Activated CD4-positive, alpha-beta memory T cell treated with anti-CD3 and anti-CD28 coated beads for 36 hours (primary cell): ENCODE results near the gene NISCH. TPM values are rescaled to one million over a fixed set of nuclear protein-coding genes. Genes with fewer than 3 reads are reported as not detected.

Source experiments
- CTCF ChIA-PET: fragments of 350-600 bp; sonication (Branson Sonifier 250); formaldehyde crosslinking; loops from one replicate; lab custom pipeline; 2021; ENCODE audit warnings: antibody characterized with exemption, inconsistent platforms; lab: Charles Lee
- POLR2A ChIA-PET: fragments of 350-600 bp; sonication (Branson Sonifier 250); formaldehyde crosslinking; loops from one replicate; lab custom pipeline; 2021; ENCODE audit warnings: antibody characterized with exemption; lab: Charles Lee
- DNase-seq: peaks from one replicate; pipeline ENCODE4 v3.0.0-alpha.2; 2020
- H3K27ac Mint-ChIP-seq: one replicate; pipeline ENCODE4 v1.8.0; 2021; ENCODE audit warnings: mixed read lengths
- H3K27me3 Mint-ChIP-seq: one replicate; pipeline ENCODE4 v1.8.0; 2021; ENCODE audit warnings: mixed read lengths
- H3K36me3 Mint-ChIP-seq: one replicate; pipeline ENCODE4 v1.8.0; 2021; ENCODE audit warnings: mixed read lengths
- H3K4me1 Mint-ChIP-seq: one replicate; pipeline ENCODE4 v1.8.0; 2021; ENCODE audit warnings: low read depth, mixed read lengths
- H3K4me3 Mint-ChIP-seq: one replicate; pipeline ENCODE4 v1.8.0; 2021; ENCODE audit warnings: mild to moderate bottlenecking, mixed read lengths
- H3K9me3 Mint-ChIP-seq: one replicate; pipeline ENCODE4 v1.8.0; 2021; ENCODE audit warnings: mixed read lengths
- intact Hi-C: fragments of 100-400 bp; cut with micrococcal nuclease; formaldehyde crosslinking; loops from one replicate; pipeline ENCODE4 v1.15.1; 2023
- total RNA-seq, 2 experiments: library from RNA; stranded (reverse); gene quantifications; one replicate each; pipeline ENCODE4 v1.2.3, GENCODE V29; 2021

The NISCH gene
- total RNA-seq, 2 experiments from 2014 or later, result 50.8 to 60.2 TPM

- peaks cover 2% of the 10 kb centered on the region for H3K4me1 Mint-ChIP-seq
- H3K9me3 Mint-ChIP-seq, result no peaks in the 10 kb centered on the region
- peaks cover 17% of the 10 kb centered on the region for H3K36me3 Mint-ChIP-seq
- peak overlapping the region; percentile 13 for H3K27ac Mint-ChIP-seq
- H3K4me3 Mint-ChIP-seq, result no peak overlapping the region
- H3K27me3 Mint-ChIP-seq, result no peaks in the 10 kb centered on the region
- POLR2A ChIA-PET, result no interaction called here
- intact Hi-C loops, result no loop called here
- no peak for DNase-seq
- CTCF ChIA-PET, result interaction anchor here (0.8 kb wide), 1 partner anchor 30 kb away, joined by 3 read pairs; no protein-coding TSS in a partner anchor
These were observed 12.9 kb downstream of the NISCH start for GRCh38 chr3:52468336-52468735.

- Mint-ChIP-seq H3K36me3 (peaks cover 21% of the 10 kb centered on the region), H3K27ac (no peak overlapping the region), H3K4me3 (no peak overlapping the region), H3K27me3 (no peaks in the 10 kb centered on the region), H3K4me1 (no peaks in the 10 kb centered on the region), H3K9me3 (no peaks in the 10 kb centered on the region)
- no peak for DNase-seq
- CTCF ChIA-PET, result interaction anchor here (0.8 kb wide), 1 partner anchor 29 kb away, joined by 3 read pairs; no protein-coding TSS in a partner anchor
- intact Hi-C loops, result no loop called here
- POLR2A ChIA-PET, result no interaction called here
These were observed 13.6 kb downstream of the NISCH start for GRCh38 chr3:52469001-52469400.

GRCh38 chr3:52470920-52471319 lies 15.5 kb downstream of the NISCH start:
- no peak overlapping the region for H3K27ac Mint-ChIP-seq
- no peaks in the 10 kb centered on the region for H3K27me3 Mint-ChIP-seq
- no peak for DNase-seq
- intact Hi-C loops, result no loop called here
- no peak overlapping the region for H3K4me3 Mint-ChIP-seq
- no peaks in the 10 kb centered on the region for H3K4me1 Mint-ChIP-seq
- CTCF ChIA-PET, result interaction anchor here (1.2 kb wide), 1 partner anchor 25 kb away, joined by 3 read pairs; no protein-coding TSS in a partner anchor
- POLR2A ChIA-PET, result no interaction called here
- H3K9me3 Mint-ChIP-seq, result no peaks in the 10 kb centered on the region
- H3K36me3 Mint-ChIP-seq, result peaks cover 20% of the 10 kb centered on the region

- POLR2A ChIA-PET, result no interaction called here
- CTCF ChIA-PET, result interaction anchor here (1.2 to 1.4 kb wide), 2 partner anchors 25 to 27 kb away, joined by 3 read pairs; no protein-coding TSS in a partner anchor
- Mint-ChIP-seq H3K4me3 (no peak overlapping the region), H3K27ac (no peak overlapping the region), H3K27me3 (no peaks in the 10 kb centered on the region), H3K36me3 (peaks cover 20% of the 10 kb centered on the region), H3K9me3 (no peaks in the 10 kb centered on the region), H3K4me1 (no peaks in the 10 kb centered on the region)
- DNase-seq, result peak; percentile 51
- intact Hi-C loops, result no loop called here
These were observed 16.2 kb downstream of the NISCH start for GRCh38 chr3:52471371-52472238.

GRCh38 chr3:52472239-52473000 lies 17.0 kb downstream of the NISCH start:
- Mint-ChIP-seq H3K4me3 (no peak overlapping the region), H3K36me3 (peaks cover 23% of the 10 kb centered on the region), H3K4me1 (no peaks in the 10 kb centered on the region), H3K9me3 (no peaks in the 10 kb centered on the region), H3K27ac (no peak overlapping the region), H3K27me3 (no peaks in the 10 kb centered on the region)
- intact Hi-C loops, result no loop called here
- CTCF ChIA-PET, result interaction anchor here (1.4 kb wide), 1 partner anchor 28 kb away, joined by 3 read pairs; no protein-coding TSS in a partner anchor
- DNase-seq, result no peak
- POLR2A ChIA-PET, result no interaction called here

- peaks cover 25% of the 10 kb centered on the region for H3K36me3 Mint-ChIP-seq
- no peak for DNase-seq
- CTCF ChIA-PET, result interaction anchor here (1.4 kb wide), 1 partner anchor 29 kb away, joined by 3 read pairs; no protein-coding TSS in a partner anchor
- H3K9me3 Mint-ChIP-seq, result no peaks in the 10 kb centered on the region
- POLR2A ChIA-PET, result no interaction called here
- intact Hi-C loops, result no loop called here
- H3K4me3 Mint-ChIP-seq, result no peak overlapping the region
- H3K27me3 Mint-ChIP-seq, result no peaks in the 10 kb centered on the region
- H3K4me1 Mint-ChIP-seq, result no peaks in the 10 kb centered on the region
- H3K27ac Mint-ChIP-seq, result no peak overlapping the region
These were observed 17.6 kb downstream of the NISCH start for GRCh38 chr3:52473026-52473425.

- ChIA-PET POLR2A (interaction anchor here (0.7 kb wide), 1 partner anchor 356 kb away, joined by 3 read pairs; no protein-coding TSS in a partner anchor), CTCF (no interaction called here)
- H3K27me3 Mint-ChIP-seq, result no peaks in the 10 kb centered on the region
- no peaks in the 10 kb centered on the region for H3K4me1 Mint-ChIP-seq
- no peak for DNase-seq
- intact Hi-C loops, result no loop called here
- H3K27ac Mint-ChIP-seq, result no peak overlapping the region
- no peaks in the 10 kb centered on the region for H3K9me3 Mint-ChIP-seq
- H3K4me3 Mint-ChIP-seq, result no peak overlapping the region
- peaks cover 40% of the 10 kb centered on the region for H3K36me3 Mint-ChIP-seq
These were observed 21.8 kb downstream of the NISCH start for GRCh38 chr3:52477076-52477795.

- ChIA-PET POLR2A (no interaction called here), CTCF (no interaction called here)
- H3K27me3 Mint-ChIP-seq, result no peaks in the 10 kb centered on the region
- no peaks in the 10 kb centered on the region for H3K4me1 Mint-ChIP-seq
- intact Hi-C loops, result no loop called here
- no peak overlapping the region for H3K27ac Mint-ChIP-seq
- DNase-seq, result no peak
- H3K4me3 Mint-ChIP-seq, result no peak overlapping the region
- peaks cover 38% of the 10 kb centered on the region for H3K36me3 Mint-ChIP-seq
- H3K9me3 Mint-ChIP-seq, result no peaks in the 10 kb centered on the region
These were observed 22.3 kb downstream of the NISCH start for GRCh38 chr3:52477796-52478095.

GRCh38 chr3:52479037-52479876 lies 23.9 kb downstream of the NISCH start:
- ChIA-PET CTCF (no interaction called here), POLR2A (no interaction called here)
- H3K27ac Mint-ChIP-seq, result no peak overlapping the region
- no peaks in the 10 kb centered on the region for H3K9me3 Mint-ChIP-seq
- no peaks in the 10 kb centered on the region for H3K4me1 Mint-ChIP-seq
- no peaks in the 10 kb centered on the region for H3K27me3 Mint-ChIP-seq
- peaks cover 28% of the 10 kb centered on the region for H3K36me3 Mint-ChIP-seq
- H3K4me3 Mint-ChIP-seq, result no peak overlapping the region
- no peak for DNase-seq
- intact Hi-C loops, result no loop called here

- Mint-ChIP-seq H3K4me1 (no peaks in the 10 kb centered on the region), H3K27me3 (no peaks in the 10 kb centered on the region), H3K9me3 (no peaks in the 10 kb centered on the region), H3K4me3 (no peak overlapping the region), H3K27ac (no peak overlapping the region), H3K36me3 (peaks cover 28% of the 10 kb centered on the region)
- DNase-seq, result no peak
- intact Hi-C loops, result no loop called here
- ChIA-PET POLR2A (no interaction called here), CTCF (no interaction called here)
These were observed 24.6 kb downstream of the NISCH start for GRCh38 chr3:52479877-52480575.
